ENCODE data around the gene COL4A3.

The COL4A3 gene

GRCh38 chr2:227141301-227141700 lies 23.1 kb upstream of the COL4A3 start:
- H3K4me3 ChIP-seq (ENCODE audit: low read depth, low read length) = no peak overlapping the region
- POLR2A ChIA-PET = no interaction called here
- TF ChIP-seq CTCF (IDR thresholded peaks at IDR 0.05; ENCODE audit: insufficient read depth, low read length, missing control alignments) = no peak
- CTCF ChIA-PET = no interaction called here
- no peak for DNase-seq (ENCODE audit: low read depth, low spot score)

- no peak for TF ChIP-seq CTCF (IDR thresholded peaks at IDR 0.05; ENCODE audit: insufficient read depth, low read length, missing control alignments)
- no peak for DNase-seq (ENCODE audit: low read depth, low spot score)
- ChIA-PET POLR2A (no interaction called here), CTCF (interaction anchor here (1.1 kb wide), 1 partner anchor 15 kb away, joined by 3 read pairs; no protein-coding TSS in a partner anchor)
- H3K4me3 ChIP-seq (ENCODE audit: low read depth, low read length) = no peak overlapping the region
Measured at GRCh38 chr2:227143895-227144294, 20.5 kb upstream of the COL4A3 start.

- ChIA-PET CTCF (interaction anchor here (1.2 kb wide), 1 partner anchor 92 kb away, joined by 3 read pairs; no protein-coding TSS in a partner anchor), POLR2A (no interaction called here)
- no peak for TF ChIP-seq CTCF (IDR thresholded peaks at IDR 0.05; ENCODE audit: insufficient read depth, low read length, missing control alignments)
- no peak overlapping the region for H3K4me3 ChIP-seq (ENCODE audit: low read depth, low read length)
- DNase-seq (ENCODE audit: low read depth, low spot score) = no peak
Measured at GRCh38 chr2:227146456-227146855, 18.0 kb upstream of the COL4A3 start.

- no peak for TF ChIP-seq CTCF (IDR thresholded peaks at IDR 0.05; ENCODE audit: insufficient read depth, low read length, missing control alignments)
- ChIA-PET POLR2A (no interaction called here), CTCF (no interaction called here)
- DNase-seq (ENCODE audit: low read depth, low spot score) = no peak
- no peak overlapping the region for H3K4me3 ChIP-seq (ENCODE audit: low read depth, low read length)
Measured at GRCh38 chr2:227147023-227147422, 17.4 kb upstream of the COL4A3 start.

- CTCF ChIA-PET = no interaction called here
- no peak for TF ChIP-seq CTCF (IDR thresholded peaks at IDR 0.05; ENCODE audit: insufficient read depth, low read length, missing control alignments)
- POLR2A ChIA-PET = no interaction called here
- H3K4me3 ChIP-seq (ENCODE audit: low read depth, low read length) = no peak overlapping the region
- no peak for DNase-seq (ENCODE audit: low read depth, low spot score)
Measured at GRCh38 chr2:227148106-227148505, 16.3 kb upstream of the COL4A3 start.

GRCh38 chr2:227150222-227150936 lies 14.0 kb upstream of the COL4A3 start:
- no peak for DNase-seq (ENCODE audit: low read depth, low spot score)
- CTCF ChIA-PET = no interaction called here

More at GRCh38 chr2:227150222-227150936, 14.0 kb upstream of the COL4A3 start:
- TF ChIP-seq CTCF (IDR thresholded peaks at IDR 0.05; ENCODE audit: insufficient read depth, low read length, missing control alignments) = no peak
- POLR2A ChIA-PET = no interaction called here
- H3K4me3 ChIP-seq (ENCODE audit: low read depth, low read length) = no peak overlapping the region

Data from AG04449 (cell line).